Glutamatergic neuron (in vitro differentiated cells): Measurements from ENCODE around the gene RAB28. TPM values are rescaled to one million over a fixed set of nuclear protein-coding genes. Genes with fewer than 3 reads are reported as not detected.

Experiments
- DNase-seq: peaks from one replicate; pipeline ENCODE4 v3.0.0; 2022
- H3K27ac Mint-ChIP-seq: one replicate; pipeline ENCODE4 v1.8.0; 2020; ENCODE audit warnings: mild to moderate bottlenecking, mixed read lengths, inconsistent platforms; ENCODE audit not compliant: unreplicated experiment
- H3K27me3 Mint-ChIP-seq: one replicate; pipeline ENCODE4 v1.8.0; 2020; ENCODE audit warnings: mild to moderate bottlenecking, moderate library complexity, mixed read lengths, inconsistent platforms; ENCODE audit not compliant: unreplicated experiment
- H3K36me3 Mint-ChIP-seq: one replicate; pipeline ENCODE4 v1.8.0; 2020; ENCODE audit warnings: mild to moderate bottlenecking, mixed read lengths, inconsistent platforms; ENCODE audit not compliant: unreplicated experiment
- H3K4me1 Mint-ChIP-seq: one replicate; pipeline ENCODE4 v1.8.0; 2020; ENCODE audit warnings: mild to moderate bottlenecking, low read depth, mixed read lengths, inconsistent platforms; ENCODE audit not compliant: unreplicated experiment
- H3K4me3 Mint-ChIP-seq: one replicate; pipeline ENCODE4 v1.8.0; 2020; ENCODE audit warnings: mild to moderate bottlenecking, mixed read lengths, inconsistent platforms; ENCODE audit not compliant: unreplicated experiment
- H3K9me3 Mint-ChIP-seq: one replicate; pipeline ENCODE4 v1.8.0; 2020; ENCODE audit warnings: mild to moderate bottlenecking, moderate library complexity, mixed read lengths, inconsistent platforms; ENCODE audit not compliant: unreplicated experiment
- CTCF ChIP-seq: fragments of 200-600 bp; sonication (generic); IDR thresholded peaks from one replicate; pipeline ENCODE4 v1.5.0; 2021; ENCODE audit not compliant: partially characterized antibody, unreplicated experiment
- total RNA-seq: library from RNA; stranded (reverse); fragmentation: NEBNext Ultra II Directional; extraction: Animal tissue kit (Norgen Biotek cat#: 25700); gene quantifications from one replicate; pipeline ENCODE4 v1.2.1, GENCODE V29; 2021; ENCODE audit not compliant: unreplicated experiment

The RAB28 gene
- total RNA-seq, 1 donor from 2014 or later, result 12.7 TPM

- no peaks in the 10 kb centered on the region for H3K9me3 Mint-ChIP-seq
- no peak overlapping the region for H3K27ac Mint-ChIP-seq
- H3K36me3 Mint-ChIP-seq, result no peaks in the 10 kb centered on the region
- no peaks in the 10 kb centered on the region for H3K27me3 Mint-ChIP-seq
- H3K4me3 Mint-ChIP-seq, result no peak overlapping the region
- no peak for TF ChIP-seq CTCF
- DNase-seq, result no peak
- H3K4me1 Mint-ChIP-seq, result peaks cover 1% of the 10 kb centered on the region
Observed at GRCh38 chr4:13493793-13494192, 9.7 kb upstream of the RAB28 start.

DNA sequence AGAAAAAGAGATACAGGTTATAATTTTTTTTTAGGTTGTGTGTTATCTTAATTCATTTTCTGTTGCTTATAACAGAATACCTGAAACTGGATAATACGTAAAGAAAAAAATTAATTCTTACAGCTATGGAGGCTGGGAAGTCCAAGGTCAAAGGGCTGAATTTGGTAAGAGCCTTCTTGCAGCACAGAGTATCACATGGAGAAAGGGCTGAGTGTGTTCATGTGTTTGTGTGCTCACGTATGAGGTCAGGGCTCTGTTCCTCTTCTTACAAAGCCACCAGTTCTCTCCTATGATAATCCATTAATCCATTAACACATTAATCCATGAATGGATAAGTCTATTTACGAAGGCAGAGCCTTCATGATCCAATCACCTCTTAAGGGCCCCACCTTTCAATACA lies 8.6 kb upstream of the RAB28 start:
- Mint-ChIP-seq H3K27ac (no peak overlapping the region), H3K4me3 (no peak overlapping the region), H3K9me3 (no peaks in the 10 kb centered on the region), H3K4me1 (peaks cover 1% of the 10 kb centered on the region), H3K27me3 (no peaks in the 10 kb centered on the region), H3K36me3 (no peaks in the 10 kb centered on the region)
- TF ChIP-seq CTCF, result no peak
- DNase-seq, result no peak

GRCh38 chr4:13484749-13485221 lies 645 bp upstream of the RAB28 start:
- H3K4me1 Mint-ChIP-seq, result peaks cover 8% of the 10 kb centered on the region
- peaks cover 12% of the 10 kb centered on the region for H3K9me3 Mint-ChIP-seq
- peaks cover 4% of the 10 kb centered on the region for H3K27me3 Mint-ChIP-seq
- H3K4me3 Mint-ChIP-seq, result peak overlapping the region; percentile 90
- DNase-seq, result no peak
- peaks cover 4% of the 10 kb centered on the region for H3K36me3 Mint-ChIP-seq
- peak overlapping the region; percentile 99 for H3K27ac Mint-ChIP-seq
- TF ChIP-seq CTCF, result no peak

GRCh38 chr4:13483768-13484121 lies 395 bp downstream of the RAB28 start:
- Mint-ChIP-seq H3K4me1 (peaks cover 8% of the 10 kb centered on the region), H3K36me3 (peaks cover 4% of the 10 kb centered on the region), H3K9me3 (peaks cover 12% of the 10 kb centered on the region), H3K27me3 (peaks cover 4% of the 10 kb centered on the region), H3K4me3 (peak overlapping the region; percentile 97), H3K27ac (peak overlapping the region; percentile 85)
- no peak for DNase-seq
- TF ChIP-seq CTCF, result no peak

GRCh38 chr4:13483136-13483767 lies 888 bp downstream of the RAB28 start:
- H3K27ac Mint-ChIP-seq, result peak overlapping the region; percentile 85
- peaks cover 4% of the 10 kb centered on the region for H3K27me3 Mint-ChIP-seq
- peaks cover 12% of the 10 kb centered on the region for H3K9me3 Mint-ChIP-seq
- H3K4me3 Mint-ChIP-seq, result peak overlapping the region; percentile 97
- no peak for DNase-seq
- TF ChIP-seq CTCF, result no peak
- peaks cover 4% of the 10 kb centered on the region for H3K36me3 Mint-ChIP-seq
- peaks cover 8% of the 10 kb centered on the region for H3K4me1 Mint-ChIP-seq
